B cell (primary cell): ENCODE results near the gene ACTL6B. TPM values are rescaled to one million over a fixed set of nuclear protein-coding genes. Genes with fewer than 3 reads are reported as not detected.

ENCODE experiments used
- ATAC-seq: fragments of 200-7000 bp; cut with Tn5 transposase; one replicate; pipeline ENCODE4 v1.10.0; 2021; ENCODE audit warnings: low read depth, mild to moderate bottlenecking, moderate number of reproducible peaks, moderate library complexity
- CTCF ChIA-PET: fragments of 350-600 bp; sonication (Branson Sonifier 250); formaldehyde crosslinking; loops from one replicate; lab custom pipeline; 2021; ENCODE audit warnings: antibody characterized with exemption, inconsistent platforms; lab: Charles Lee
- POLR2A ChIA-PET: fragments of 350-600 bp; sonication (Branson Sonifier 250); formaldehyde crosslinking; loops from one replicate; lab custom pipeline; 2021; ENCODE audit warnings: antibody characterized with exemption; lab: Charles Lee
- DNase-seq: peaks from one replicate; pipeline ENCODE4 v3.0.0; 2013
- H2AFZ ChIP-seq: 2 replicates; pipeline ENCODE4 v1.6.1; 2012; ENCODE audit warnings: mild to moderate bottlenecking, low read depth, low read length; ENCODE audit not compliant: insufficient read depth, poor library complexity, severe bottlenecking
- H3K27ac ChIP-seq, 2 donors: 1 replicate in 1 of 2; 2 replicates in 1 of 2; pipeline ENCODE4 v1.5.1; 2012 to 2013; ENCODE audit warnings: low read length in 2 of 2, mild to moderate bottlenecking in 2 of 2, moderate library complexity in 1 of 2
- H3K27me3 ChIP-seq, 4 experiments: fragments of 200-600 bp in 1 of 4; sonication (generic) in 1 of 4; replicated peaks in 1 of 4; 1 replicate in 2 of 4; 2 replicates in 2 of 4; pipeline versions ENCODE4 v1.6.1 to v1.7.0; 2013 to 2016; ENCODE audit warnings: low read length in 3 of 4, mild to moderate bottlenecking in 2 of 4, mixed read lengths in 1 of 4, moderate library complexity in 1 of 4; ENCODE audit not compliant: insufficient read depth in 4 of 4, control insufficient read depth in 3 of 4; ENCODE audit errors: control extremely low read depth in 1 of 4
- H3K36me3 ChIP-seq, 2 experiments: replicated peaks in 1 of 2; 1 replicate in 1 of 2; 2 replicates in 1 of 2; pipeline versions ENCODE4 v1.6.1 to v1.7.1; 2013; ENCODE audit warnings: low read length in 1 of 2; ENCODE audit not compliant: insufficient read depth in 2 of 2, control insufficient read depth in 1 of 2; ENCODE audit errors: control extremely low read depth in 1 of 2, extremely low read depth in 1 of 2
- H3K4me1 ChIP-seq, 2 donors: fragments of 200-600 bp in 1 of 2; sonication (generic) in 1 of 2; 1 replicate in 1 of 2; 2 replicates in 1 of 2; pipeline versions ENCODE4 v1.5.1 to v1.6.1; 2013 to 2017; ENCODE audit warnings: low read length in 2 of 2; ENCODE audit not compliant: control insufficient read depth in 2 of 2, insufficient read depth in 2 of 2
- H3K4me2 ChIP-seq: replicated peaks from 2 replicates; pipeline ENCODE3; 2012; ENCODE audit warnings: mild to moderate bottlenecking, low read depth, low read length; ENCODE audit not compliant: poor library complexity, severe bottlenecking
- H3K4me3 ChIP-seq, 5 experiments: fragments of 200-600 bp in 1 of 5; sonication (generic) in 1 of 5; 1 replicate in 3 of 5; 2 replicates in 2 of 5; pipeline versions ENCODE4 v1.5.1 to v1.7.0; 2011 to 2016; ENCODE audit warnings: low read length in 4 of 5, mild to moderate bottlenecking in 4 of 5, low read depth in 2 of 5, control low read depth in 1 of 5, moderate library complexity in 1 of 5; ENCODE audit not compliant: insufficient read depth in 1 of 5; ENCODE audit errors: control extremely low read depth in 1 of 5, extremely low read depth in 1 of 5
- H3K79me2 ChIP-seq: fragments of 200-600 bp; sonication (generic); one replicate; pipeline ENCODE4 v1.6.0; 2016; ENCODE audit warnings: low read length; ENCODE audit not compliant: control insufficient read depth, insufficient read depth
- H3K9ac ChIP-seq: fragments of 200-600 bp; sonication (generic); 2 replicates; pipeline ENCODE4 v1.6.1; 2017; ENCODE audit warnings: mild to moderate bottlenecking, low read length, moderate library complexity
- H3K9me3 ChIP-seq, 3 donors: one replicate each; pipeline versions ENCODE4 v1.6.1 to v1.7.1; 2013; ENCODE audit warnings: low read length in 2 of 3; ENCODE audit not compliant: control insufficient read depth in 2 of 3, insufficient read depth in 1 of 3; ENCODE audit errors: control extremely low read depth in 1 of 3
- H4K20me1 ChIP-seq: 2 replicates; pipeline ENCODE4 v1.6.0; 2012; ENCODE audit warnings: mild to moderate bottlenecking, low read length; ENCODE audit not compliant: insufficient read depth, control insufficient read depth, poor library complexity, severe bottlenecking
- H3K27ac Mint-ChIP-seq: one replicate; pipeline ENCODE4 v1.8.0; 2021; ENCODE audit warnings: mixed read lengths
- H3K27me3 Mint-ChIP-seq: one replicate; pipeline ENCODE4 v1.8.0; 2021; ENCODE audit warnings: mixed read lengths
- H3K4me1 Mint-ChIP-seq: one replicate; pipeline ENCODE4 v1.8.0; 2021; ENCODE audit warnings: mixed read lengths
- H3K4me3 Mint-ChIP-seq: one replicate; pipeline ENCODE4 v1.8.0; 2021; ENCODE audit warnings: mixed read lengths
- H3K9me3 Mint-ChIP-seq: one replicate; pipeline ENCODE4 v1.8.0; 2022; ENCODE audit warnings: mixed read lengths; ENCODE audit not compliant: insufficient read depth
- EZH2 ChIP-seq: IDR thresholded peaks from 2 replicates; pipeline ENCODE4 v1.6.1; 2012; ENCODE audit warnings: borderline replicate concordance, low read depth, mild to moderate bottlenecking, moderate library complexity, low read length; ENCODE audit not compliant: insufficient read depth, poor library complexity, severe bottlenecking
- WGBS: methylation state at CpG from one replicate; pipeline ENCODE4 v1.1.5; 2013; ENCODE audit warnings: missing lambda C conversion rate; ENCODE audit not compliant: insufficient coverage; 5-methylcytosine and 5-hydroxymethylcytosine counted together
- intact Hi-C: fragments of 100-400 bp; cut with micrococcal nuclease; formaldehyde crosslinking; loops from one replicate; pipeline ENCODE4 v1.10.0; 2022
- polyA plus RNA-seq: library from polyadenylated mRNA; depleted of rRNA; stranded (reverse); fragments of >200 nt; gene quantifications from 2 replicates; pipeline ENCODE4 v1.2.3, GENCODE V29; 2012
- total RNA-seq, 2 donors: library from RNA; stranded (reverse); fragments of 120-200 nt in 1 of 2; gene quantifications; 1 replicate in 1 of 2; 2 replicates in 1 of 2; pipeline versions ENCODE4 v1.2.3 to v1.2.4, GENCODE V29; 2013 to 2022

The ACTL6B gene
- total and polyA plus RNA-seq, 2 donors (not counting 1 experiment from before 2014, with no cell fraction given): not detected

DNA sequence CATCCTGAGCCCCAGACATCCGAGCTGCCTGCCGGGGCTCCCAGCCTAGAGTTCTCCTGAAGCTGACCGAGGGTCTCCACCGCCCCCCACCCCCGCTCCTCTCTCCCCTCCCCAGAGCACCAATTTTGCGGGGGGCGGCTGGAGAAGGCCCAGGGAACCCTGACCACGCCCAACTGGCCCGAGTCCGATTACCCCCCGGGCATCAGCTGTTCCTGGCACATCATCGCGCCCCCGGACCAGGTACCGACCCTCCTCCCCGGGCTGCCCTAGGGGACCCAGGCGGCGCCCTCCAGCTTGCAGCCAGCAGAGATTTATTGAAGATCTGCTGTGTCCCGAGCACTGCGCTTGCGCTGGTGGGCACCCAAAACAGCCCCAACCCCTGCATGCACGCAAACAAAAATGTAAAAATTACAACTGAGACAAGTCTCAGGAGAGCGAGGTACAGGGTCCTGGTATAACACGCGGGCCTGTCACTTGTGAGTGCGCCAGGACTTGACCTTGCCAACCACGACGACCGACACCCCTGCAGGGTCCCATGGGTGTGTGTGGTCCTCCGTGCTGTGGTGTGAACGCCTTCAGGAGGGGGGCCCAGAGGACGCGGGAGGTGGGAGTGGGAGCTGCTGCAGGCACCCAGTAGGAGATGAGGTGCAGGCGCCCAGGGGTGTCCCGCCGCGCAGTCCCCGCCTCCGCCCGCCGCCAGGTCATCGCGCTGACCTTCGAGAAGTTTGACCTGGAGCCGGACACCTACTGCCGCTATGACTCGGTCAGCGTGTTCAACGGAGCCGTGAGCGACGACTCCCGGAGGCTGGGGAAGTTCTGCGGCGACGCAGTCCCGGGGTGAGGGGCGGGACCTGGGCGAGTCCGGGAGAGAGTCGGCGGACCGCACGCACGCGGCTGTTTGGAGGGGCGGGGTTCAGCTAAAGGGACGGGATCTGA is 51.0 kb downstream of the ACTL6B start:
- intact Hi-C loops: loop anchor here (1.0 to 2.0 kb wide), 9 partner anchors 7 to 100 kb away; partner anchors contain the start of genes AGFG2, FBXO24, GNB2 and LRCH4
- H3K4me1 Mint-ChIP-seq: peaks cover 12% of the 10 kb centered on the region
- Histone ChIP-seq H3K27me3 (no peaks in the 10 kb centered on the region), H3K4me2 (peak overlapping the region; percentile 99), H3K36me3 (no peaks in the 10 kb centered on the region), H4K20me1 (no peaks in the 10 kb centered on the region), H3K9me3 (no peaks in the 10 kb centered on the region), H3K27ac (no peak overlapping the region), H3K79me2 (no peaks in the 10 kb centered on the region), H3K4me1 (peaks cover 15 to 25% of the 10 kb centered on the region in 2 donors), H3K9ac (peak overlapping the region; percentile 80), H2AFZ (peak overlapping the region; percentile 95), H3K4me3 (peak overlapping the region; percentile 8 to 85 (median 75))
- POLR2A ChIA-PET: interaction anchor here (0.5 to 2.0 kb wide), 5 partner anchors 8 to 87 kb away, joined by 3 to 18 read pairs (median 4); partner anchors contain the start of genes FBXO24 and LRCH4
- TF ChIP-seq EZH2: no peak
- peak overlapping the region; percentile 53 for H3K27ac Mint-ChIP-seq
- peak; percentile 3 for ATAC-seq
- CTCF ChIA-PET: interaction anchor here (0.8 to 2.1 kb wide), 8 partner anchors 13 to 100 kb away, joined by 3 to 5 read pairs (median 4); partner anchors contain the start of genes FBXO24, LRCH4 and POP7
- no peaks in the 10 kb centered on the region for H3K9me3 Mint-ChIP-seq
- peak overlapping the region; percentile 90 for H3K4me3 Mint-ChIP-seq
- WGBS: 2% methylated on average over 66 of the region's 68 CpGs
- H3K27me3 Mint-ChIP-seq: no peaks in the 10 kb centered on the region
- peak; percentile 55 for DNase-seq
